Heart right ventricle (tissue), 16 donors: ENCODE data around the gene DCHS2. TPM values are rescaled to one million over a fixed set of nuclear protein-coding genes. Genes with fewer than 3 reads are reported as not detected.

Experiments used
- ATAC-seq, 8 donors: fragments of 200-7000 bp; cut with Tn5 transposase; one replicate each; pipeline ENCODE4 v1.9.1; 2020; ENCODE audit warnings: mild to moderate bottlenecking in 8 of 8, moderate library complexity in 8 of 8, moderate number of reproducible peaks in 1 of 8
- DNase-seq, 2 donors: peaks; one replicate each; pipeline ENCODE4 v3.0.0-alpha.2; 2020
- H3K27ac ChIP-seq, 10 donors: fragments of 200-600 bp; sonication (generic) in 2 of 10; one replicate each; pipeline versions ENCODE4 v1.5.0 to v1.8.0; 2020 to 2022; ENCODE audit warnings: mild to moderate bottlenecking in 3 of 10
- H3K27me3 ChIP-seq, 7 donors: fragments of 200-600 bp; one replicate each; pipeline ENCODE4 v1.8.0; 2021 to 2022; ENCODE audit warnings: mild to moderate bottlenecking in 2 of 7
- H3K36me3 ChIP-seq, 9 donors: fragments of 200-600 bp; sonication (generic) in 1 of 9; one replicate each; pipeline versions ENCODE4 v1.5.0 to v1.8.0; 2020 to 2022; ENCODE audit warnings: mild to moderate bottlenecking in 2 of 9
- H3K4me1 ChIP-seq, 9 donors: fragments of 200-600 bp; sonication (generic) in 1 of 9; one replicate each; pipeline versions ENCODE4 v1.5.0 to v1.8.0; 2020 to 2022; ENCODE audit warnings: mild to moderate bottlenecking in 4 of 9
- H3K4me3 ChIP-seq, 10 donors: fragments of 200-600 bp; sonication (generic) in 2 of 10; one replicate each; pipeline versions ENCODE4 v1.5.0 to v1.8.0; 2020 to 2022; ENCODE audit warnings: mild to moderate bottlenecking in 7 of 10, moderate library complexity in 2 of 10
- H3K9me3 ChIP-seq, 11 donors: fragments of 200-600 bp in 10 of 11; sonication (generic) in 2 of 11; one replicate each; pipeline versions ENCODE4 v1.5.0 to v1.8.0; 2013 to 2022; ENCODE audit warnings: mild to moderate bottlenecking in 2 of 11, control low read depth in 1 of 11, moderate library complexity in 1 of 11
- CTCF ChIP-seq, 9 donors: fragments of 200-600 bp; sonication (generic) in 2 of 9; IDR thresholded peaks; one replicate each; pipeline versions ENCODE4 v1.5.0 to v1.8.0; 2021 to 2022; ENCODE audit warnings: antibody characterized with exemption in 9 of 9, mild to moderate bottlenecking in 5 of 9, moderate library complexity in 1 of 9
- WGBS, 2 donors: extraction: QIAGEN DNeasy Blood & Tissue Kit; methylation state at CpG; one replicate each; pipeline ENCODE4 v1.1.7; 2013; ENCODE audit warnings: inconsistent platforms in 1 of 2; 5-methylcytosine and 5-hydroxymethylcytosine counted together
- intact Hi-C, 10 donors: fragments of 100-400 bp; cut with DNase I; formaldehyde crosslinking; loops; one replicate each; pipeline versions ENCODE4 v1.11.1 to v1.14.2; 2022
- long read RNA-seq, 3 donors: library from polyadenylated mRNA; unstranded; transcript quantifications; one replicate each; pipeline ENCODE4 v2.0.0, GENCODE V29; 2020 to 2021
- polyA plus RNA-seq, 2 donors: library from polyadenylated mRNA; stranded (reverse); fragments of 200-250 nt; gene quantifications; one replicate each; pipeline ENCODE4 v1.2.3, GENCODE V29; 2013
- total RNA-seq, 10 donors: library from RNA; stranded (reverse); fragmentation: NEBNext Ultra II Directional in 3 of 10; extraction: Animal tissue kit (Norgen Biotek cat#: 25700) in 3 of 10; gene quantifications; one replicate each; pipeline versions ENCODE4 v1.2.1 to v1.2.4, GENCODE V29; 2021 to 2023
- donor health status: Arrhythmogenic right ventricular cardiomyopathy.
- donor health status: ischemic (EF 13 %, LVEDD 7.1; RV severe dilation, severe dysfunction).
- donor health status: healthy with polysubstance abuse.
- donor health status: DM: no; HTN: yes; CAD: no.
- donor health status: DM: no; HTN: no; CAD: no.
- donor health status: ischemic (EF 25% LVEDD 6.9; RV normal size, moderate dysfunction).
- donor health status: ischemic (EF 25% LVEDD 5.7; RV mildly dilated, moderate dysfunction).
- donor health status: healthy.
- donor health status: DM: yes; HTN: yes; CAD: no.
- donor health status: Ischemic cardiomyopathy.
- donor health status: ischemic (EF 35%, LVEDD 5.7; RV mildly dilated, moderate dysfunction).
- donor health status: nonischemic (EF 11% LVEDD 7.7; RV severe dilation, severe dysfunction).
- donor health status: DM: yes; HTN: yes; CAD: no.
- donor health status: PGD.
- donor health status: ischemic (EF 29% LVEDD 5.4; RV normal size, mild dysfunction).
- donor health status: nonischemic (EF 23%, LVEDD 6.1; RV moderate dilation, normal function).

The DCHS2 gene
- under 1 TPM in 4 of 10 donors, not detected in 6; 0.02 to 0.14 (median 0.04) TPM for total RNA-seq
- under 1 TPM in 1 of 2 donors, not detected in 1; under 0.01 TPM for polyA plus RNA-seq
- long read RNA-seq, donor 1 = 0 reads
- long read RNA-seq, donor 2 = 0 reads
- long read RNA-seq, donor 3 = 0 reads

GRCh38 chr4:154491341-154492271 lies at the start of gene DCHS2:
TSS of gene DCHS2 (minus strand) at chr4:154491799. CDS start at chr4:154491355, 444 bp downstream.
- 1 to 2% methylated on average over 48 to 53 of the region's 53 CpGs for WGBS, 2 donors
- H3K9me3 ChIP-seq = no peaks in the 10 kb centered on the region
- intact Hi-C loops = no loop called here
- peak; percentile 34 to 69 (median 63) for ATAC-seq
- peaks cover 0 to 24% (median 21%) of the 10 kb centered on the region in 9 donors for H3K4me1 ChIP-seq
- no peaks in the 10 kb centered on the region for H3K36me3 ChIP-seq
- H3K4me3 ChIP-seq = peak within 1 kb of the TSS; percentile 19 to 51 (median 37)
- no peak for TF ChIP-seq CTCF (IDR thresholded peaks at IDR 0.05)
- H3K27me3 ChIP-seq = peaks cover 26 to 92% (median 74%) of the 10 kb centered on the region in 7 donors
- DNase-seq = peak in 1 of 2 donors; percentile 28
- no peak within 1 kb of the TSS for H3K27ac ChIP-seq

GRCh38 chr4:154534296-154534695 lies 42.7 kb upstream of the DCHS2 start:
- H3K27me3 ChIP-seq = no peaks in the 10 kb centered on the region
- H3K27ac ChIP-seq = no peak overlapping the region
- no peak for DNase-seq
- WGBS, 2 donors = 84 to 88% methylated on average over 1 of the region's 1 CpG
- no peak for TF ChIP-seq CTCF (IDR thresholded peaks at IDR 0.05)
- H3K4me3 ChIP-seq = no peak overlapping the region
- H3K9me3 ChIP-seq = no peaks in the 10 kb centered on the region
- peaks cover 0 to 49% (median 27%) of the 10 kb centered on the region in 9 donors for H3K36me3 ChIP-seq
- intact Hi-C loops = no loop called here
- peaks cover 0 to 3% (median 0%) of the 10 kb centered on the region in 9 donors for H3K4me1 ChIP-seq
- ATAC-seq = no peak

- TF ChIP-seq CTCF (IDR thresholded peaks at IDR 0.05) = no peak
- Histone ChIP-seq H3K4me1 (peaks cover 0 to 4% (median 0%) of the 10 kb centered on the region in 9 donors), H3K27ac (no peak overlapping the region), H3K27me3 (peaks cover 0 to 4% (median 0%) of the 10 kb centered on the region in 7 donors), H3K36me3 (peaks cover 0 to 6% (median 0%) of the 10 kb centered on the region in 9 donors), H3K4me3 (no peak overlapping the region), H3K9me3 (no peaks in the 10 kb centered on the region)
- 84 to 90% methylated on average over 4 of the region's 4 CpGs for WGBS, 2 donors
- ATAC-seq = no peak
- no peak for DNase-seq
- intact Hi-C loops = no loop called here
Observed at GRCh38 chr4:154529728-154530519, 38.3 kb upstream of the DCHS2 start.

GRCh38 chr4:154528869-154529268 lies 37.3 kb upstream of the DCHS2 start:
- DNase-seq (no peak), ATAC-seq (no peak)
- Histone ChIP-seq H3K4me3 (no peak overlapping the region), H3K27me3 (peaks cover 0 to 9% (median 0%) of the 10 kb centered on the region in 7 donors), H3K9me3 (no peaks in the 10 kb centered on the region), H3K27ac (no peak overlapping the region), H3K4me1 (peaks cover 0 to 4% (median 0%) of the 10 kb centered on the region in 9 donors), H3K36me3 (no peaks in the 10 kb centered on the region)
- TF ChIP-seq CTCF (IDR thresholded peaks at IDR 0.05) = no peak
- intact Hi-C loops = no loop called here
- WGBS, 2 donors = 52 to 65% methylated on average over 2 of the region's 2 CpGs
